ENCODE results near the gene TNS3.

DNA sequence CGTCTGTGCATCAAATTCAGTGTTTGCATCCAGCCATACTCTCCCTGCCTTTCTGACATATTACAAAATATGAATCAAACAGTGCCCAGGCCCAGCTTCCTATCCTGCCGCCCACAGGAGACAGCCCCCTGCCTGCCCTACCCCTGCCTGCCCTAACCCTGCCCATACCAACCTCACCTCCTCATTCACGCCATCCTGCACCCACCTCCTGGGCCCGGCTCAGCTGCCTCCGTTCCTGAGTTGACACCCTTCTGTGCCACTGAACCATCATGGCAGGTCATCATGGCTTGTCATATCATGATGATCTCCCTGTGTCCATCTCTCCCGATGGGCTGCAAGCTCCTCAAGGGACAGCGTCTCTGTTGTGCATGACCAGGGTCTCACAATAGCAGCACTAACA, 72.3 kb downstream of the TNS3 start:
- no peak for TF ChIP-seq POLR2A (IDR thresholded peaks at IDR 0.05)
- TF ChIP-seq, protein P1, sequence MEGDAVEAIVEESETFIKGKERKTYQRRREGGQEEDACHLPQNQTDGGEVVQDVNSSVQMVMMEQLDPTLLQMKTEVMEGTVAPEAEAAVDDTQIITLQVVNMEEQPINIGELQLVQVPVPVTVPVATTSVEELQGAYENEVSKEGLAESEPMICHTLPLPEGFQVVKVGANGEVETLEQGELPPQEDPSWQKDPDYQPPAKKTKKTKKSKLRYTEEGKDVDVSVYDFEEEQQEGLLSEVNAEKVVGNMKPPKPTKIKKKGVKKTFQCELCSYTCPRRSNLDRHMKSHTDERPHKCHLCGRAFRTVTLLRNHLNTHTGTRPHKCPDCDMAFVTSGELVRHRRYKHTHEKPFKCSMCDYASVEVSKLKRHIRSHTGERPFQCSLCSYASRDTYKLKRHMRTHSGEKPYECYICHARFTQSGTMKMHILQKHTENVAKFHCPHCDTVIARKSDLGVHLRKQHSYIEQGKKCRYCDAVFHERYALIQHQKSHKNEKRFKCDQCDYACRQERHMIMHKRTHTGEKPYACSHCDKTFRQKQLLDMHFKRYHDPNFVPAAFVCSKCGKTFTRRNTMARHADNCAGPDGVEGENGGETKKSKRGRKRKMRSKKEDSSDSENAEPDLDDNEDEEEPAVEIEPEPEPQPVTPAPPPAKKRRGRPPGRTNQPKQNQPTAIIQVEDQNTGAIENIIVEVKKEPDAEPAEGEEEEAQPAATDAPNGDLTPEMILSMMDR (IDR thresholded peaks at IDR 0.05) = no peak

Measured in uterus (tissue), 2 donors.